NCI-H128 (cell line): ENCODE data around the gene IQCK.

Experiments used
- DNase-seq: peaks from one replicate; lab custom pipeline; 2025; ENCODE audit not compliant: unreplicated experiment; lab: John Stamatoyannopoulos, UW

IQCK gene

DNA sequence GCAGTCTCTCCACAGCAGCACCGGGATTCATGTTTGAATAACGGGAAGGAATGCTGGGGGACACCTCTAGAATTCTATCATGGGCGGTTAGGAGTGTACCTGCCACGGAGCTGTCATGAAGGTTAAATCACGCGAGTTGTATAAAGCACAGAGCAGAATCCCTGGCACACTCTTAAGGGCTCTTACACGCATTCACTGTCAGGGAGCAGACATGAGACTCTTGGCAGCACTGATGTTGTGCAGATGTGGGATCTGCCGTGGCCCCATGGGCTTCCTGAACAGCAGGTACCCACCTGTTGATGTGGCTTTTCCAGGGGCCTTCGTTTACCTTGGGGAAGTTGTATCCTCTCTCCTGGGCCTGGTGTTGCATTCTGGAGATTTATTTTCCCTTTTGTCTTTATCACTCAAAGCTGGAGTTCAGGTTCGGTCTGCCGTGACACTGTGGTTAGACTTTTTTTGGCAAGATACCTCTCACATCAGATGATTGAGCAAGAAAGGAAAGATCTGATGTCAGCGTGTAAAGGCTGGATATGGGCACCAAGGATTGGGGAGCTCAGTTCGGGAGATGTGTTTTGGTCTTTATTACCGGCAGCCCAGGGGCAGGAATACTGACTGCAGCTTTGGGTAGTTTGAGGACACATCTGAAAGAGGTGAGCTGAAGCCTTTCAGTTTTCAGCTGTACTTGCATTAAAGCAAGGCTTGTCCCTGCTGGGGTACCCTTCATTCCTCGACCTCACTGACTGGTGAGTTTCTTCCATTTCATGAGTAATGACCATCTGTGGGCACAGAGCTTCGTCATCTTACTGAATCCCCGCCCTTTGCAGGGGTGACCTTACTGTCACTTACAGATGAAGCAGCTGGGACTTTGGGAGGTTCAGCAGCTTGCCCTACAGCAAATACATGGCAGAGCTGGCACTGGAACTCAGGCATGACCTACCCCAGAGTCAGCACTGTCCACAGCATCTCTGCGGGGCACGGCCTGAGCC lies 19.3 kb upstream of the IQCK start:
- no peak for DNase-seq

DNA sequence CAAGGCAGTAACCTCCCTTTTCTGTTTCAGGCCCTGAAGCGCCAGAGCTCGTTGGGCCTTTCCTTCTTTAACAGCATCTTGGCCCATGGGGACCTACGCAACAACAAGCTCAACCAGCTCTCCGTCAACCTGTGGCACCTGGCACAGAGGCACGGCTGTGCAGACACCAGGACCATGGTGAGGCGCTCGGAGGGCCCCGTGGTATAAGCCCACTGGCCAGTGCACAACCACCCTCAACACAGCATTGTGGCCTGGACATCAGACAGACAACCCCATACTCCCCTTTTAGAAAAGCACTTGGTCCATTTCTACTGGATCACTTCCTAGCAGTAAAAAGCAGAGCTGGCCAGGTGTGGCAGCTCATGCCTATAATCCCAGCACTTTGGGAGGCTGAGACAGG lies 18.6 kb upstream of the IQCK start:
- no peak for DNase-seq

DNA sequence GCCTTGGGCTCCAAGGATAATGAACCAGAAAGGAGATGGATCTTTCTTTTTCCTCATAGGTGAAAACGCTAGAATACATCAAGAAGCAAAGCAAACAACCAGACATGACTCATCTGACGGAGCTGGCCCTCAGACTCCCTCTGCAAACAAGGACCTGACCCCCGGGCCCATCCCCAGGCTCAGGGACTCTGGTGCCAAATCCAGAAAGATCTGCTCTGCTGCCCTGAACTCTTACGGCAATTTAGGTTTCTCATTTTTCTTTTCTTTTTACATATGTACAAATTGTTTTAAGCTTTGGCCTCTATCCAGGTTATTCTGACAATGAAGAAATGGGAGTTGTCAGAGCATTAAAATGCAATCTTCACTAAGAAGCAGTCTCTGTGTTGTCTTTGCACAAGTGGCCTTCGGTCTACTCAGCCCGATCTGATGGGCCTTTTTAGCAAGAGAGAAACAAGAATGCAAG lies 17.7 kb upstream of the IQCK start:
- DNase-seq = no peak

DNA sequence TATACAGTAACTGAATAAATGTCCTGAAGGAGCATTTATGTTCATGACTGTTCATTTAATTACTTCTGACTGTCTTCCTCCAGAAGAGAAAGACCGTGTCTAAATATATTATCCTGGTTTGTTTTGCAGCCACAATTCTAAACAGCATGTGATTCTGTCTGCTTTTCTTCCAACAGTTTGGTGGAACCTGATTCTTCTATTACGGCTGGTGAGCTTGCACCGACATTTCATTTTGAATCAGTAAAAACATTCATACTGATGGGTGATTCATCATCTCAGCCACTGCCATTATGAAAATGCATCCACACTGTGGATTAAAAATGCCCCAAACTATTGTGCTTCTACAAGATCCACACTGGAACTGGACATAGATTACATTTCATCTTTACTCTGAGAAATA lies 17.0 kb upstream of the IQCK start:
- DNase-seq = no peak

DNA sequence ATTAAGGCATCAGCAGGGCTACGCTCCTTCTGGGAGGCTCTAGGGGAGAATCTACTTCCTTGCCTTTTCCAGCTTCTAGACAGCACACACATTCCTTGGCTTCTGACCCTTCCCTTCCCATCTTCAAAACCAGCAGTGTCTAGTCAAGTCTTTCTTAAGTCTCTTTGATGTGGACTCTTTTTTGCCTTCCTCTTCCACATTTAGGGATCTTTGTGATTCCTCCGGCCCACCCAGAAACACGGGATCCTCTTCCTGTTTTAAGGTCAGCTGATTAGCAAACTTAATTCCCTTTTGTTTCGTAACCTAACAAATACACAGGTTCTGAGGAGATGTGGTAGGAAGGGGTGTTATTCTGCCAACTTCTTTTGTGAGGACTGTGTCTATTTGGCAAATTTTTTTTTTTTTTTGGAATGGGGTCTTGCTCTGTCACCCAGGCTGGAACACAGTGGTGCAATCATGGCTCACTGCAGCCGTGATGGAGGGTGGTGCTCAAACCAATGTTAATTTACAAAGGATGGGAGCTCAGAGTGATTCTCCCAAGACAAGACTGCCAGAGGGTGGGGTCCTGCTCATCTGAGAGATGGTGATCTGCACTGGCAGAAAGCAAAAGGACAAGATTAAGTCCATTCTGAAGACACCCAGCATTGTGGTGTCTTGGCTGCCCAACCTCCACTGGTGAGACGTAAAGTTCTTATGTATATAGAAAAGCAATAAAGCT lies 14.7 kb upstream of the IQCK start:
- DNase-seq = no peak

DNA sequence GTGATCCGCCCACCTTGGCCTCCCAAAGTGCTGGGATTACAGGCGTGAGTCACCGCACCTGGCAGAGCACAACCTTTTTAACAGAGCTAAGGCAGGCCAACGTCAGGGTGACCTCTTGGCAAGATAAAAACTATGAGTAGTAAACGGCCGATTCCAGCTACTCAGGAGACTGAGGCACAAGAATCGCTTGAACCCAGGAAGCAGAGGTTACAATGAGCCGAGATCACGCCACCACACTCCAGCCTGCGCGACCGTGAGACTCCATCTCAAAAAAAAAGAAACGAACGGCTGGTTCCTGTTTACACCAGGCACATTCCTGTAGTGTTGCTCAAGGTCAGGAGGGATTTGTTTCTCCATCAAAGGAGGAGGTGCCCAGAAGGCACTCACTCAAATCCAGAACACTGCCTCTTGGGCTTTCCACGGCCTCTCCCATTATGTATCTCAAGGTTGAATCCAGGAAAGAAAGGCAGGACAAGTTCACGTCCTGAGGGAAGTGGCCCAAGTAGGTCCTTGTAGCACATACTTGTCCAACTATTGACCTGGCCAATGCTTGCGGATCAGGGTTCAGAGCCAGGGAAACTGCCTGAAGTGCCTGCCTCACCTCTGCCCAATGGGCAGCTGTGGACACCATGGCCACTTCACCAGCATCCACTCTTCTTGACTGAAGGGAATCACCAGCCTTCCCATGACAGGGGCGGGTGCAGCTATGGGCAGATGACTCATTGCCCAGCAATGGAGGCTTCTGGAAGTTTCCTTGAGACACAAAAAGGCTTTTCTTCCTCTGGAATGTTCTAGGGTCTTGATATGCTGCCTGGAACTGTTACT lies 13.5 kb upstream of the IQCK start:
- no peak for DNase-seq

DNA sequence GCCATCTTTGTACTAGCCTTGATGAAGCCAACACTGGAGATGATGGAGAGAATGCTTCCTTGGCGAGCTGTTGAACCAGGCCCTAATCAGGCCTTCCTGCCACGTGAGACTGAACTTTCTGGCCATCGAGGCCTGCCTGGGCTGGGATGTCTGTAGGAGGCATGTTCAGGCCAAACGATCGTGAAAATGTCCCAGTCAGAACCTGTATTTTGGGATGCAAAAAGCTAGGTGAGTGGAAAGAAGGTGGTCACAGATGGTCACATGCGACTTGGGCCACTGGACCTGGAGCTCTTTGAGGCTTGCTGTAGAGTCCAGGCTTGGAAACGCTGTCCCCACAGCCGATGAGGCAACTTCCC lies 12.9 kb upstream of the IQCK start:
- DNase-seq = no peak

DNA sequence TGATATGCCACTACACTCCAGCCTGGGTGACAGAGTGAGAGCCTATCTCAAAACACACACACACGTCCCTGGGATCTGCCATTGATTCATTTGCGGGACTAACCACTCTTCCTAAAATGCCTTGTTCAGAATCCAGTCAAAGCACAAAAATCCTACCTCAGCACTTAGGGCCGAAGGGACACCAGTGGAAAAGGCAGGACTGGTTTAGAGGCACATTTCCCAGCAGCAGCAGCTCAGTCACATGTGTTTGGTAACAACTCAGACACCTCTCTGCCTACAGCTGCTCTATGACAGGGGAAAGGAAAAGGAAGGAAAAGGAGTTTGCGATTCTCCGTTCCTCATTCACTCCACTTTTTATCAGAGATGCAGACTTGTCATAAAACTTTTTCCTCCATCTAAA lies 12.2 kb upstream of the IQCK start:
- no peak for DNase-seq

DNA sequence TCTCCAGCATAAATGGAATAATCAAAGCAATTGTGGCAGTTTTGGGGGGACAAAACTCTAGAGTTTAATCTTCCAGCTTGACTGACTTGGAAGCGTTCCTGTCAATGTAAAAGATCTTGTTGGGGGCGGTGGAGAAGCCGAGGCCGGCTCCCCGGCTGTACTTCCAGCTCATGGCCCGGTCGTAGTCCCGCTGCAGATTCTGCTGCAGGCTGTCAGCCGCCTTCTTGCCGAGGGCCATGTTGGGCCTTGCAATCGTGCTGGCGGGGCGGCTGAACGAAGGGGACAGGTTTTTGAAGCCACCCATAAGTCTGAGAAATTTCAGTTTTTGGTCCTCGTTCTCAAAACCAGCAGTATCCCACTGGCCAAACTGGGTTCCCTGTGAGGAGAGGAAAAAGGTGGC lies 11.2 kb upstream of the IQCK start:
- no peak for DNase-seq

DNA sequence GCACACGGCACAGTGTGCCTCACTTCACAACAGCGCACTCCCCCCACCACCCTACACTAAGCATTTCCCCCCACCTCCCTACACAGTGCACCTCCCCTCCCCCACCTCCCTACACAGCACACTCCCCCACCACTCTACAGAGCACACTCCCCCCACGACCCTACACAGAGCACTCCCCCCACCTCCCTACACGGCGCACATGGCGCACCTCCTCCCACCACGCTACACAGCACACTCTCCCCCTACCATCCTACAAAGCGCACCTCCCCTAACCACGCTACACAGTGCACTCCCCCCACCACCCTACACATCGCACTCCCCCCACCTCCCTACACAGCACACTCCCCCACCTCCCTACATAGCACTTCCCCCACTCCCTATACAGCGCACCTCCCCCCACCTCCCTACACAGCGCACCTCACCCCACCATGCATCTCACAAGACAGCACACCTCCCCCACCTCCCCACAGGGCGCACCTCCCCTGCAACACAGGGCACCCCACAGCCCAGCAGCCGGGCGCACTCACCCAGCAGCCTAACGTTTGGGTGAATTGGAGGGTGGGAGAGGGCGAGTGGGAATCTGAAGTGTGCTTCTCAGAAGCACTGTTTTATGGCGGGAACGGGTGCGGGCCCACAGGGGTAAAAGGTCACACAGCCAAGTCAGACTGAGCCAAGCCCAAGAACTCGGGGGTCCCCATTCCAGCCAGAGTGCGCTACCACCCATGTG lies 10.3 kb upstream of the IQCK start:
- DNase-seq = no peak

DNA sequence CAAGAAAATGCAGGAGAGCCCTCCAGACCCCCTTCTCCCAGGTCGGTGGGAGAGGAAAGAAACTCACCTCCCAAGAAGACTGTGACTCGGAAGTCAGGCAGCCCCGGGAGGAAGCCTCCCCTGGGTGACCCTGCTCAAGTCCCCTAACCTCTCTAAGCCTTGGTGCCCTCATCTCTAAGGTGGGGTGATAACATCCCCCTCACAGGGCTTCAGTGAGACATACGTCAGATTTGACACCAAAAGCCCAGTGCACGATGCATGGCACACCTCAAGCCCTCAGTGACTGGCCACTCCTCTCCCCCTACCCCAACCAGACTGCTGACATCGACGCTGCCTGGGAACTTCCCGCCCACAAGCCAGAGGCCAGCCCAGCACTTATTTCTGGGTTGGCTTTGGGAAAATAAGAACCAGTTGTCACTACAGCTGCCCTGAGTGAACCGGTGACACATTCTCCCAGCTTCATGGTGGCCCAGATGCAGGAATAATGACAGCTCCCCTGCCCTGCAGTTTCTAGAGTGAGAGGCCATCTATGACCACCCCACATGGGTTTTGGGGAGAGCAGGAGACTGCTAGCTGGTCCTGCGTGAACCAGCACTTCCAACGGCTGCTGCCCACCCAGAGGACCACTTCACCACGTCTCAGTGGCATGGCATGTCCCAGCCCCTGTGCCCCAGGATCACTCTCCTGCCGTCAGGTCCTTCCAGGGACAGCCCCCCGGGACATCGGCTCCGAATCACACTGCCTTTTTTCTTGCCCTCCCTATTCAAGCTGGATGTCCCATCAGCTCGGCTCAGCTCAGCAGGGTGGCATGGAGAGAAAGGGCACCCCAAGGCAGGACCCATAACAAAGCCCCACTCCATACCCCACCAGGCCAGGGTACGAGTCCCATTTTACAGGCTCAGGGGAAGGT lies 9.5 kb upstream of the IQCK start:
- DNase-seq = no peak

DNA sequence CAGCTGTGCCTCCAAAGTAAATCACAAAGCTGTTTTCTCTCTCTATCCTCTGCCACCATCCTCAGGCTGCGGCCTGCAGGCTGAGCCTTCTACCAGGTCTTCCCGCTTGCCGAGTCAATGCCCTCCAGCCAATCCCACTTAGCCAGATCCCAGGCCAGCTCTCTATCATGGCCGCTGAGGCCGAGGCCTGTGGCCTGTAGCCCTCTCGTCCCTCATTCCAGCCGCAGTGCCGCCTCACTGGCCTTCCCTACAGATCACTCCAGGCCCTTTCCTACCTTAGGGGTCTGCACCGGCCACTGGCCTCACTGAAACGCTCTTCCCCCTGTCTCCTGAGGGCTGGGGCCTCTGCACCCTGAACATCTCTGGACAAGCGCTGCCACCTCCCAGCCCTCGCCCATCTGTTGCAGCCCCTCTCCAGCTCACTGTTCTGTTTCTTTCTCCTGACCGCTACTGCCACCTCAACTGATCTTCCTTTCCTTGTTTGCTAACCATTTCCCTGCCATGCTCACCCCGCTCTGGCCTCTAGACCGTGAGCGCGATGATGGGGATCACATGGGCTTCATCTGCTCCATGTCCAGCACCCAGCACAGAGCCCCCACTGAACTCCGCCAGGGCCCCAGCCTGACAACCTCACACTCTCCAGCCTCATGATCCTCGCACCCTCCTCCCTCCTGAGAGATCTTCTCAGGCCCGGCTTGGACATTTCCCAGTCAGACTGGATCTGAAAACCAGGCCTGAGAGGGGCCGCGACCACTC lies 8.5 kb upstream of the IQCK start:
- DNase-seq = no peak

DNA sequence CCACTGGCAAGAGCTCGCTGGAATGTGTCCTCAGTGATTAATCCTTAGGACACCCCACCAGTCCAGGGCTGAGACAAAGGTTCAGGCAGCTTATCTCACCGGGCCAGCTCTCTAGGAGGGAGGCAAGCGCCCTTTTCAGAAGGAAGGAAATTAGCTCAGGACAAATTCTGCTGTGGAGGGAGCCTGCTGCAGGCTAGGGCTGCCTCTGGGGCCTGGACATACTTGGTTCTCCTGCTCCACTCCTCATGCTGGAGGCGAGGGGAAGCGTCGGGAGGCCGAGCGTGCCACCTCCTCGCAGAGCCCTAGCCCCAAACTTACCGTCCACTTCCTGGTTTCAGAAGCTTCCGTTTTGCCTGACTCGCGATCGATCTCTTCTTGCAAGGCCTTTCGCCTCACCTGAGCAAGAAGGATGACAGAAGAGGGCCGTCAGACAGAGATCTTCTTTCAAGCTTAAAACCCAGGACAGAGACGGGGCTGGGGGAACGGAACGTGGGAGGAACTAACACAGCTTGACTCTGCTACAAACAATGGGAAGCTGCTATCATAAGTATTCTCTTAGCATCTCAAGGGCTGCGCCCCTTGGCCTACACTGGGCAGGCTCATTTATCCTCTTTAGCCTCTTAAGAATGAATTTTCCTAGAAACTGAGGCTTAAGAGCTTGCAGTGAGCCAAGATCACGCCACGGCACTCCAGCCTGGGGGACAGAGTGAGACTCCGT lies 7.7 kb upstream of the IQCK start:
- no peak for DNase-seq

DNA sequence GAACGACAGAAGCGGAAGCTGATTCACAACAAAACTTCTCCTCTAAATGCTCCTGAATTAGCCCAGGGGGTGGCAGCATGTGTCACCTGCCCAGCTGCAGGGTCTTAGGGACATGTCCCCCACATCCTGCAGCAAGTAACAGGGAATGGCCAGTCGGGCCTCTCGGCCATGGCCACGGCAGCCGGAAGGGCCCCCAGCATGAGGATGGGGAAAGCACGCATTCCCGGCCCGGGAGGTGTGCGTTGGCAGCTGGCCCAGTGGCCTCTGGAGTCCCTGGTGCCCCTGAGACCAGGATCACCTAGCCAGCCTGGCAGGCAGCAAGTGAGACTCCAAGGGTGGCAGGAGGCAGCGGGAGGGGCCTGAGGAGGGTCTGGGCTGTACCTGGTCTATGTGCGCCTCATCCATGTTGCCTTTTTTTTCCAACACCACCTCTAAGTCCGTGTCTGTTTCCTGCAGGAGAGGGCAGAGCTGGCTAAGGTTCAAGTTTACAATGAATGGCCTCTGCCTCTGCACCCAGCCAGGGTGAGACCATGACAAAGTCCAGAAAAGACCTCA lies 7.0 kb upstream of the IQCK start:
- DNase-seq = no peak

DNA sequence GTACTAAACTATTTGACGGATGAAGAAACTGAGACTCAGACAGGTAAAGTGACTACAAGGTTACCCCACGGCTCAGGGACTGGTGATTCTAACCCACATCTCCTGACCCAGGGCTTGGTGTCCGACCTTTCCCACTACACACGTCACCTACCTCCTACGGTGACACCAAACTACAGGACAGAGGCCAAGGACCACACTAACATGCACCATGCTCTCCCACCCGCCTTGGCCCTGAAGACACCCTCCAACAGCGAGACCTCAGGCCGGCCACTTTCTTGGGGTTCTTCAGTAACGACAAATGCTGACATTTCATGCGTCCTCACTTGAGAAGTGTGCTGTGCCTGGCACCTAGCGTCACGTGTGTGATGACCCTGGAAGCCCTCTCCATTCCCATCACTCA lies 6.4 kb upstream of the IQCK start:
- no peak for DNase-seq

DNA sequence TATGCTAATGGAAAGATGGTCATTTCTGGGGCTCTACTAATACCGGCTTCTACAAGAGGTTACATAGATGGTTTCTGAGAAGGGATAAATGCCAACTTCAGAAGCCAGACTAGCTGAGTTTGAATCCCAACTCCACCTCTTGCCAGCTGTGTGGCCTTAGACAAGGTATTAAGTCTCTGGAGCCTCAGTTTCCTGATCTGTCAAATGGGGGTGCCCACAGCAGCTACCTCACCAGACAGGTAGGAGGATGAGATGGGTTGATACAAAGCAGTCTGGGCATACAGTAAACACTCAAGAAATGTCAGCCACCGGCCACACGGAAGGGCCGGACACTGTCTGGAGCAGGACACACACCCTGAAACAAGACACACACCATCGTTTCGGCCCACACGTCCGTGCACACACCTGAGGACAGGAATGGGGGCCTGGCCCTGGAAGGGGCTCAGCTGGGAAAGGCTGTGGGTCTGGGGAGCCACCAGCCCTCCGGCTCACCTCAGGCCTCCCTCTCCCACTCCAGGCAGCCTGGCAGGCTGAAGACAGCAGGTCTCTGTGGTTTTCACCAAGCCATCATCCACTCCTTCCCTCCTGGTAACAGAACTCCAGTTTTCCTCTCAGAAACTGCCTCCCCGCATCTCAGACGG lies 5.5 kb upstream of the IQCK start:
- no peak for DNase-seq

DNA sequence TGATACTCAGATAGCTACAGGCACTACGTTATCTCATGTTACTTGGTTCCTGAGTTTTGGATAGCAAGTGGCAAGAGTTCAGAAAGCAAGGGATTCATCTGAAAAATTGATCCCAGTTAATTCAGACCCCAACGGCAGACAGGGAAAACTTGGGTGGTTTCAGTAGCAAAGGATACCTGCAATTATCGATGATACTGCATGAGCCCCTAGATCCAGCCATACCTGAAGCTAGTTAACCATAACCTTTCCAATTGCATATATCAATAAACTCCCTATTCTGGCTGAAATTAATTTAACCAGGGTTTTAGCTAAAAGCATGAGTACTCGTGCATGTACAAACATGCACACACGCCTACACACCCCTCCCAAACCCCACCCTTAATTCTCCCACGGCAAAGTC lies 4.4 kb upstream of the IQCK start:
- DNase-seq = no peak

DNA sequence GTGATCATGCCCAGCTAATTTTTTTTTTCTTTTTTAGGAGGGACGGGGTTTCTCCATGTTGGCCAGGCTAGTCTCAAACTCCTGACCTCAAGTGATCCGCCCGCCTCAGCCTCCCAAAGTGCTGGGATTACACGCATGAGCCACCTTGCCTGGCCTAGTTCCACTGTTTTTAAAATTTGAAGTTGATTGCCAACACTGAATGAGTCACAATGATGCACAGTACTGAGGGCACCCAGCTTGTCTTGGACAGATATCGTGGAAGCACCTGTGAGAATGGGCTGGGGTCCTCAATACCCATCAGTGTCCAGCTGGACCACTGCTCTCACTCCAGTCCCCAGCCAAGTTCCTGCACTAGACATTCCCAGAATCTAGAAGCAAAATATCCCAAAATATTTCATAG lies 2.5 kb upstream of the IQCK start:
- DNase-seq = no peak
